ENCODE results near the gene BECN2.

GRCh38 chr1:241942738-241943137, 14.8 kb upstream of the BECN2 start:
- TF ChIP-seq POLR2AphosphoS5 (IDR thresholded peaks at IDR 0.05), result no peak
- TF ChIP-seq CTCF (IDR thresholded peaks at IDR 0.05), result no peak
- no peak for TF ChIP-seq POLR2A (IDR thresholded peaks at IDR 0.05)

All from gastroesophageal sphincter (tissue), 3 donors.